Stimulated activated effector memory CD8-positive, alpha-beta T cell treated with anti-CD3 and anti-CD28 coated beads, Interleukin-12 subunit alpha, Interleukin-12 subunit beta, amount 100 ng/mL, for 72 hours (primary cell): ENCODE data around the gene EIF3B.
A peak's percentile ranks its signal among the peaks of the same experiment; 100 is the strongest.
"Not testable (repeated sequence)": the region's sequence is repeated elsewhere in the genome, so short reads cannot be mapped to it uniquely, and the experiment has no call there.

ENCODE experiments used
- ATAC-seq: fragments of 150-1000 bp; cut with Tn5 transposase; 2 replicates; pipeline ENCODE4 v1.10.0; 2021
- DNase-seq, 2 donors: peaks; one replicate each; pipeline ENCODE4 v3.0.0; 2021 to 2022; ENCODE audit warnings: low spot score in 2 of 2
- H3K27ac Mint-ChIP-seq: one replicate; pipeline ENCODE4 v1.8.0; 2022; ENCODE audit warnings: mild to moderate bottlenecking, mixed read lengths
- H3K36me3 Mint-ChIP-seq: one replicate; pipeline ENCODE4 v1.8.0; 2022; ENCODE audit warnings: mild to moderate bottlenecking, mixed read lengths
- H3K4me1 Mint-ChIP-seq: one replicate; pipeline ENCODE4 v1.8.0; 2022; ENCODE audit warnings: mixed read lengths
- H3K4me3 Mint-ChIP-seq: one replicate; pipeline ENCODE4 v1.8.0; 2022; ENCODE audit warnings: mild to moderate bottlenecking, mixed read lengths
- H3K9me3 Mint-ChIP-seq: one replicate; pipeline ENCODE4 v1.8.0; 2022; ENCODE audit warnings: mixed read lengths

EIF3B gene

GRCh38 chr7:2379821-2380450 is 25.3 kb downstream of the EIF3B start:
- no peak for DNase-seq
- ATAC-seq, result no peak
- peak overlapping the region; percentile 10 for H3K27ac Mint-ChIP-seq
- no peak overlapping the region for H3K4me3 Mint-ChIP-seq
- H3K4me1 Mint-ChIP-seq, result peaks cover 40% of the 10 kb centered on the region
- peaks cover 85% of the 10 kb centered on the region for H3K36me3 Mint-ChIP-seq
- H3K9me3 Mint-ChIP-seq, result no peaks in the 10 kb centered on the region

GRCh38 chr7:2380461-2380860 is 25.8 kb downstream of the EIF3B start:
- Mint-ChIP-seq H3K9me3 (no peaks in the 10 kb centered on the region), H3K4me1 (peaks cover 36% of the 10 kb centered on the region), H3K27ac (peak overlapping the region; percentile 24), H3K36me3 (peaks cover 80% of the 10 kb centered on the region), H3K4me3 (no peak overlapping the region)
- ATAC-seq (no peak), DNase-seq (no peak)

- Mint-ChIP-seq H3K27ac (no peak overlapping the region), H3K4me1 (peaks cover 35% of the 10 kb centered on the region), H3K36me3 (peaks cover 72% of the 10 kb centered on the region)
These were observed 26.6 kb downstream of the EIF3B start for GRCh38 chr7:2381227-2381626.

DNA sequence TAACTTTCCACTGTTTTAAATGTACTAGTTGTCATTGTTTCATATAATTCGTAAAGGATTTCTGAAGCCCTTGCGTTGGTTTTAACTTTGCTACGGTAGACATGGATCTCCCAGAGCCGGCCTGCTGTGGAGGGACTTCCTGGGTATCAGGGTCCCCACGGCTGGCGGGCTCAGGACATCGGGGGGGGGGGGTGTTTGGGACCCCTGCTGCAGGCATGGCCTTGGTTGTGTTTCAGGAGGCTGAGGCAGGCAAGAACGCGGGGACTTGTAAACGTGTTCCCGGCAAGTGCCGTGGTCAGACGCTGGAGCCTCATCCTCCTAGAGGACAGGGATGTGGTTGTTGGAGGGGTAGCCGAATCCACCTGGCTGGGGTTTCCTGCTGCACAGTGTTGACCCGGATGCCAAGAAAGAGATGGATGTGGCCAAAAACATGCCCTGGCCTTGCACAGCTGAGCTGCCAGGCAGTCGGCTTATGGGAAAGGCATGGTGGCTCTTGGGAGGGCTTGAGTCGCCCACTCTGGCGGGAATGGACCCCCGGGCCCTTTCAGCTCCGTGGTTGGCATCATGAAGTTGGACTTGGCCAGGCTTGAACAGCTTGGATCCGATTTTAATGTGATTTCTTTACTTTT is 27.4 kb downstream of the EIF3B start:
- H3K27ac Mint-ChIP-seq, result no peak overlapping the region
- H3K4me1 Mint-ChIP-seq, result peaks cover 29% of the 10 kb centered on the region
- H3K36me3 Mint-ChIP-seq, result peaks cover 65% of the 10 kb centered on the region
- DNase-seq (no peak), ATAC-seq (no peak)
- no peaks in the 10 kb centered on the region for H3K9me3 Mint-ChIP-seq
- no peak overlapping the region for H3K4me3 Mint-ChIP-seq

More at GRCh38 chr7:2381227-2381626, 26.6 kb downstream of the EIF3B start:
- H3K9me3 Mint-ChIP-seq, result no peaks in the 10 kb centered on the region
- DNase-seq (no peak), ATAC-seq (no peak)
- no peak overlapping the region for H3K4me3 Mint-ChIP-seq

GRCh38 chr7:2383543-2384274 is 29.1 kb downstream of the EIF3B start:
- Mint-ChIP-seq H3K27ac (peak overlapping the region; percentile 52), H3K9me3 (no peaks in the 10 kb centered on the region), H3K36me3 (peaks cover 48% of the 10 kb centered on the region), H3K4me1 (peaks cover 17% of the 10 kb centered on the region), H3K4me3 (no peak overlapping the region)
- ATAC-seq, result no peak
- DNase-seq, result no peak

DNA sequence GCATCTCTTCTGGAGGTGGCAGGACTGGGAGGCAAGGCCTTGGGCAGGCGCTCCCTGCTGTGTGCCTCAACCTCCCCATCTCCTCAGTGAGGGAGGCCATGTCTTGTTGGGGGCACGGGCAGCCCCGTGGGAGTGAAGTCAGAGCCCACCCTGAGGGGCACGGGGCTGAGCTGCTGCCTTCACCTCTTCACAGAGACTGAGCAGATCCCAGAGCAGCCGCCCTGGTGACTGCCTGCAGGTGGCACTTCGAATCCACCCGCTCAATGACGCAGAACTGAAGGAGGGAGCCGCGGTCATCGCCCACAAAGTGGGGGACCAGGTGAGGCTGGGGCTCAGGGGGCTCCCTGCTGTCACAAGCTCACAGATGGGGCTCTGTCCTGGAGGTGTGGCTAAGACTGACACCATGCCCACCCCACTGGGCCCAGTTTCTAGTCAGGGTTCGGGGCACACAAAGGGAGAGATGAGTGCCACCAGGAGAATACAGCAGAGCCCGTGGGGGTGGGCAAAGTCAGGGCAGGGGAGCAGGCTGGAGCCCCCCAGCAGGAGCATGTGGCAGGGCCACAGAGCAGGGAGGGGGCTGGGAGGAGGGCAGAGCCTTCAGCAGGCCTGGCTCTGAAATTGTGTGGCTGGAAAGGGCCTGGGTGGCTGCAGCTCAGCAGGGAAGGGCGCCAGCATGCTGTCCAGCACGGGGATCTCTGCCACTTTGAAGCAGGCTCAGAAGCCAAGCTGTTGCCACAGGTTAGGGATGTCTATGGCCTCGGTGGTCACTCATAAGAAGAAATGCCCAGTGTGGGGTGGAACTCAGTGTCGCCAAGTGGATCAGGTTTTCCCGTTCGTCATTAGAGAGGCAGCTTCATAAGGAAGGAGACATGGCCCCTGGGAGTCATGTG is 30.0 kb downstream of the EIF3B start:
- peaks cover 39% of the 10 kb centered on the region for H3K36me3 Mint-ChIP-seq
- peak; percentile 34 for ATAC-seq
- H3K27ac Mint-ChIP-seq, result peak overlapping the region; percentile 52
- no peaks in the 10 kb centered on the region for H3K9me3 Mint-ChIP-seq
- no peak overlapping the region for H3K4me3 Mint-ChIP-seq
- peaks cover 13% of the 10 kb centered on the region for H3K4me1 Mint-ChIP-seq
- no peak for DNase-seq

DNA sequence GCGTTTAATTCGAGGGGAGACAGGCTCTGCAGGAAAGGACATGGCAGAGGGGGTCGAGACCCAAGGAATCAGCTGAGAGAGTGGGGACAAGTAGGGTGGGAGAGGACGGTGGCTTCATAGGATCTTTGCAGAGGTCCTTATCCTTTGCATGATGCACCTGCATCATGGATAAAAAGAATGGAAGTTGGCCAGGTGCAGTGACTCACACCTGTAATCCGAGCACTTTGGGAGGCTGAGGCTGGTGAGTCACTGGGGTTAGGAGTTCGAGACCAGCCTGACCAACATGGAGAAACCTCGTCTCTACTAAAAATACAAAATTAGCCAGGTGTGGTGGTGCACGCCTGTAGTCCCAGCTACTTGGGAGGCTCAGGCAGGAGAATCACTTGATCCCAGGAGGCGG is 31.5 kb downstream of the EIF3B start:
- H3K4me3 Mint-ChIP-seq, H3K9me3 Mint-ChIP-seq, H3K4me1 Mint-ChIP-seq, DNase-seq, ATAC-seq, H3K27ac Mint-ChIP-seq: not testable (repeated sequence)
- peaks cover 23% of the 10 kb centered on the region for H3K36me3 Mint-ChIP-seq

DNA sequence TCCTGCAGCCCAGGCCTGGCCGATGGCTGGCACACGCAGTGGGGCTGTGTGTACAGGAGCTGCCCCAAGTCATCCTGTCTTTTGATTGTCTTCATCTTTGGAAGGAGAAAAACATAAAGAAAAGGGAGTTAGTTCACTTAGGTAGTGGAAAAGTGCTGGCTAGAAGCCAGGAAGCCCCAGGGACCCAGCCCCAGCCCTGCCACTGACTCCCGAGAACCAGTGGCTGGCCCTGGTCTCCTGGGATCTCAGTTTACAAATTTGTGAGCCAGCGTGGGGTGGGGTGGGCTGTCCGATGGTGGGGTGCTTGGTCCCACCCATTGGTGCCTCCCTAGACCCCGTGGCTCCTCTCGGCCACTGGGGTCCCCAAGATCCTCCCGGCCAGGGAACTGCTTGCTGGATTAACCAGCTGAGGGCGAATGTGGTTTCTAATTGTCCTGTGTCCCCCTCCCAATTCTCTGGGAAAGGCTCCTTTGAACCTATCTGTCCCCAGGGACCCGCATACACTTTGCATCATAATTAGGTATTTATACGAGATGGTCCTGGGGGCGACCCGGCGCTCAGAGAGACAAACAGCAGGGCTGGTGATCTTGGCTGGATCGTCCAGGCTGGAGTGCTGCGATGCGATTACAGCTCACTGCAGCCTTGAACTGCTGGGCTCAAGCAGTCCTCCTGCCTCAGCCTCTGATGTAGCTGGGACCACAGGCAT is 32.5 kb downstream of the EIF3B start:
- H3K4me3 Mint-ChIP-seq, result no peak overlapping the region
- DNase-seq (no peak), ATAC-seq (no peak)
- peaks cover 4% of the 10 kb centered on the region for H3K4me1 Mint-ChIP-seq
- no peaks in the 10 kb centered on the region for H3K9me3 Mint-ChIP-seq
- peaks cover 14% of the 10 kb centered on the region for H3K36me3 Mint-ChIP-seq
- no peak overlapping the region for H3K27ac Mint-ChIP-seq

DNA sequence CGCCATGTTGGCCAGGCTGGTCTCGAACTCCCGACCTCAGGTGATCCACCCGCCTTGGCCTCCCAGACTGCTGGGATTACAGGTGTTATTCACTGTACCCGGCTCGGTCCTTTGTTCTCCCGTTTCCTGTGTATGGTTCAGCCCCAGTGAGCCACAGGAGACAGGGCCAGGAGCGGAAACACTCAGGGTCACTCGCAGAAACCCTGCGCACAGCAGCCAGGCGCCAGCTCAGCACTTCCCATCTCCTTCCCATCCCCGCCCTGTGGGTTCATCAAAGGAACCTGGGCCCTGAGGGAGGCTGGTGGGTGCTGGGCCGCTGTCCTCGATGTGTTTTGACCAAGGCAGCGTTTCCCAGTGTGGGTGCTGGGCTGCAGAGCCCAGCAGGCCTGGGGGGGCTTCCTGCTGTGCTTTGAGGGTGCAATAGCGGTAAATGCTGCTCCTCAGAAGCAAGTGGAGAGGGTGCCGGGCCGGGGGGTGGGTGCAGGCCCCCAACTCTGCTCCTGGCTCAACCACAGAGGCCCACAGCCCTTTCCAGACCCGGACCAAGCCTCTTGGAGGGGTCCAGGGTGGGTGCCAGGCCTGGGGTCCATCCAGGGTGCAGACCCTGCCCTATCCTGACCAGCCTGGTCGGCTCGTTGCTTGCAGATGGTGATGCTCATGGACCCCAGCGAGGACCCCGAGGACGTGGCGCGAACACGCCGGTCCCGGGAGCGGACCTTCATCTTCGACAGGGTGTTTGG is 33.4 kb downstream of the EIF3B start:
- Mint-ChIP-seq H3K27ac (no peak overlapping the region), H3K36me3 (peaks cover 4% of the 10 kb centered on the region), H3K9me3 (no peaks in the 10 kb centered on the region), H3K4me3 (no peak overlapping the region), H3K4me1 (peaks cover 4% of the 10 kb centered on the region)
- no peak for DNase-seq
- no peak for ATAC-seq

- Mint-ChIP-seq H3K36me3 (no peaks in the 10 kb centered on the region), H3K4me1 (peaks cover 4% of the 10 kb centered on the region), H3K4me3 (no peak overlapping the region), H3K27ac (no peak overlapping the region), H3K9me3 (no peaks in the 10 kb centered on the region)
- no peak for ATAC-seq
- DNase-seq, result no peak
These were observed 34.0 kb downstream of the EIF3B start for GRCh38 chr7:2388637-2388954.

DNA sequence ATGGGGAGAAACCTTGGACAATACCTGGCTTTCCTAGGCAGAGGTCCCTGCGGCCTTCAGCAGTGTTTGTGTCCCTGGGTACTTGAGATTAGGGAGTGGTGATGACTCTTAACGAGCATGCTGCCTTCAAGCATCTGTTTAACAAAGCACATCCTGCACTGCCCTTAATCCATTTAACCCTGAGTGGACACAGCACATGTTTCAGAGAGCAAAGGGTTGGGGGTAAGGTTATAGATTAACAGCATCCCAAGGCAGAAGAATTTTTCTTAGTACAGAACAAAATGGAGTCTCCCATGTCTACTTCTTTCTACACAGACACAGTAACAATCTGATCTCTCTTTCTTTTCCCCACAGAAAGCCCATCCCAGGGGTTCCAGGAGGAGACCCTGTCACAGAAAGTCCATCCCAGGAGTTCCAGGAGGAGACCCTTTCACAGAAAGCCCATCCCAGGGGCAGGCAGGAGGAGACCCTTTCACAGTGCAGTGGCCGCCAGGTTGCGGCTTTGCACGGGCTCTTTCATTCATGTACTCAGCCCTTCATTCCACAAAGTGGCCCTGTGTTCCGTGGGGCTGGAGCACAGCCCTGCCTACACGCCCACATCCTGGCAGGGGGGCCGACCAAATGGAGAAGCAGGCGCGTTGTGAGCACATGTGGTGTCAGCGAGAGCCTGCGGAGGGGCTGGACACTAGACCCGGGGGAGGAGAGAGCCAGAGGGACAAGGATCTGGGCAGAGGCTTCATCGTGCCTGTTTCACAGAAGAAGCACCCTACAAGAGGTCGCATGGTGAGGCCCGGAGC is 35.6 kb downstream of the EIF3B start:
- not testable (repeated sequence) for ATAC-seq, H3K9me3 Mint-ChIP-seq, H3K27ac Mint-ChIP-seq, H3K4me3 Mint-ChIP-seq, H3K4me1 Mint-ChIP-seq, H3K36me3 Mint-ChIP-seq, DNase-seq

DNA sequence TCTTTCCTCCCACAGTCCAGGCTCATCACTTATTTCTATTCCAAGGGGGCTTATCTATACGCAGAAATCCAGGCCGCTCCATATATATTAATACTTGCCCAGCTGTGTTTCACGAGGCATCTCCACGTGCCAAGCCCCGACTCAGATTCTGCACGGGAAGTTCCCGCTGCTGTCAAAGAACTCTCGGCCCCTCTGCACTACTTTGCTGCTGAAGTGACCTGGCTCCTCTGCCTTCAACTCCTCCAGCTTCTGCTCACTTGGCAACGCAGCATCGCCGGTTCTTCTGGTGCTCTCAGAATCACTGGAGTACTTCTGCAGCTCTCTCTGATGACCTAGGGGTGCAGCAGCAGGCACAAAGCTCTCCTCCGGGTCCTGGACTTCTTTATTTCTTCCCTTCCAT is 39.1 kb downstream of the EIF3B start:
- peaks cover 6% of the 10 kb centered on the region for H3K4me1 Mint-ChIP-seq
- H3K36me3 Mint-ChIP-seq, result no peaks in the 10 kb centered on the region
- ATAC-seq, result no peak
- no peak for DNase-seq
- H3K4me3 Mint-ChIP-seq, result no peak overlapping the region
- no peaks in the 10 kb centered on the region for H3K9me3 Mint-ChIP-seq
- H3K27ac Mint-ChIP-seq, result no peak overlapping the region

- H3K36me3 Mint-ChIP-seq, result no peaks in the 10 kb centered on the region
- DNase-seq (no peak), ATAC-seq (no peak)
- H3K9me3 Mint-ChIP-seq, result no peaks in the 10 kb centered on the region
- H3K4me1 Mint-ChIP-seq, result peaks cover 9% of the 10 kb centered on the region
- H3K4me3 Mint-ChIP-seq, result no peak overlapping the region
- no peak overlapping the region for H3K27ac Mint-ChIP-seq
These were observed 40.0 kb downstream of the EIF3B start for GRCh38 chr7:2394566-2395082.
